ENCODE results near the gene UBE2H. TPM values are rescaled to one million over a fixed set of nuclear protein-coding genes. Genes with fewer than 3 reads are reported as not detected.

Gene UBE2H
- total RNA-seq, 1 experiment from 2014 or later: 128 TPM

- BruUV-seq (replicated peaks): no TSS peak
- Mint-ChIP-seq H3K4me1 (ENCODE audit: insufficient read depth, unreplicated experiment) (peaks cover 17% of the 10 kb centered on the region), H3K4me3 (ENCODE audit: unreplicated experiment) (no peak overlapping the region), H3K9me3 (ENCODE audit: unreplicated experiment) (no peaks in the 10 kb centered on the region), H3K36me3 (ENCODE audit: insufficient read depth, unreplicated experiment) (peaks cover 40% of the 10 kb centered on the region), H3K27ac (ENCODE audit: low read depth, unreplicated experiment) (no peak overlapping the region), H3K27me3 (ENCODE audit: insufficient read depth, unreplicated experiment) (no peaks in the 10 kb centered on the region)
- TF ChIP-seq CTCF (IDR thresholded peaks at IDR 0.05; ENCODE audit: unreplicated experiment): no peak
- intact Hi-C loops (cut with micrococcal nuclease): no loop called here
- DNase-seq (ENCODE audit: unreplicated experiment): no peak
- CTCF ChIA-PET: interaction anchor here (0.7 kb wide), 1 partner anchor 104 kb away, joined by 3 read pairs; no protein-coding TSS in a partner anchor
- POLR2A ChIA-PET: interaction anchor here (0.8 to 1.5 kb wide), 4 partner anchors 11 to 43 kb away, joined by 3 to 4 read pairs (median 4); no protein-coding TSS in a partner anchor
Measured at GRCh38 chr7:129907122-129907736, 45.5 kb downstream of the UBE2H start.

- ChIA-PET CTCF (interaction anchor here (0.7 kb wide), 1 partner anchor 104 kb away, joined by 3 read pairs; no protein-coding TSS in a partner anchor), POLR2A (interaction anchor here (1.0 kb wide), 1 partner anchor 44 kb away, joined by 3 read pairs; no protein-coding TSS in a partner anchor)
- no peak for TF ChIP-seq CTCF (IDR thresholded peaks at IDR 0.05; ENCODE audit: unreplicated experiment)
- Mint-ChIP-seq H3K4me1 (ENCODE audit: insufficient read depth, unreplicated experiment) (peaks cover 17% of the 10 kb centered on the region), H3K27me3 (ENCODE audit: insufficient read depth, unreplicated experiment) (no peaks in the 10 kb centered on the region), H3K4me3 (ENCODE audit: unreplicated experiment) (no peak overlapping the region), H3K27ac (ENCODE audit: low read depth, unreplicated experiment) (no peak overlapping the region), H3K36me3 (ENCODE audit: insufficient read depth, unreplicated experiment) (peaks cover 41% of the 10 kb centered on the region), H3K9me3 (ENCODE audit: unreplicated experiment) (no peaks in the 10 kb centered on the region)
- DNase-seq (ENCODE audit: unreplicated experiment): no peak
- intact Hi-C loops (cut with micrococcal nuclease): no loop called here
- no TSS peak for BruUV-seq (replicated peaks)
Measured at GRCh38 chr7:129906700-129907099, 46.1 kb downstream of the UBE2H start.

GRCh38 chr7:129903935-129904334 is 48.8 kb downstream of the UBE2H start:
- Mint-ChIP-seq H3K27me3 (ENCODE audit: insufficient read depth, unreplicated experiment) (no peaks in the 10 kb centered on the region), H3K4me1 (ENCODE audit: insufficient read depth, unreplicated experiment) (peaks cover 24% of the 10 kb centered on the region), H3K27ac (ENCODE audit: low read depth, unreplicated experiment) (no peak overlapping the region), H3K9me3 (ENCODE audit: unreplicated experiment) (no peaks in the 10 kb centered on the region), H3K36me3 (ENCODE audit: insufficient read depth, unreplicated experiment) (peaks cover 45% of the 10 kb centered on the region), H3K4me3 (ENCODE audit: unreplicated experiment) (no peak overlapping the region)
- no TSS peak for BruUV-seq (replicated peaks)
- intact Hi-C loops (cut with micrococcal nuclease): no loop called here
- POLR2A ChIA-PET: interaction anchor here (0.6 to 3.0 kb wide), 5 partner anchors 8 to 48 kb away, joined by 3 to 9 read pairs (median 5); no protein-coding TSS in a partner anchor
- CTCF ChIA-PET: interaction anchor here (1.5 kb wide), 1 partner anchor 107 kb away, joined by 6 read pairs; no protein-coding TSS in a partner anchor
- no peak for TF ChIP-seq CTCF (IDR thresholded peaks at IDR 0.05; ENCODE audit: unreplicated experiment)
- DNase-seq (ENCODE audit: unreplicated experiment): no peak

- Mint-ChIP-seq H3K4me3 (ENCODE audit: unreplicated experiment) (no peak overlapping the region), H3K4me1 (ENCODE audit: insufficient read depth, unreplicated experiment) (peaks cover 33% of the 10 kb centered on the region), H3K27ac (ENCODE audit: low read depth, unreplicated experiment) (no peak overlapping the region), H3K36me3 (ENCODE audit: insufficient read depth, unreplicated experiment) (peaks cover 46% of the 10 kb centered on the region), H3K27me3 (ENCODE audit: insufficient read depth, unreplicated experiment) (no peaks in the 10 kb centered on the region), H3K9me3 (ENCODE audit: unreplicated experiment) (no peaks in the 10 kb centered on the region)
- TF ChIP-seq CTCF (IDR thresholded peaks at IDR 0.05; ENCODE audit: unreplicated experiment): no peak
- ChIA-PET CTCF (interaction anchor here (0.6 to 1.2 kb wide), 2 partner anchors 28 to 83 kb away, joined by 3 to 5 read pairs; no protein-coding TSS in a partner anchor), POLR2A (interaction anchor here (1.3 to 3.0 kb wide), 4 partner anchors 7 to 49 kb away, joined by 3 to 9 read pairs (median 6); no protein-coding TSS in a partner anchor)
- no TSS peak for BruUV-seq (replicated peaks)
- DNase-seq (ENCODE audit: unreplicated experiment): no peak
- intact Hi-C loops (cut with micrococcal nuclease): no loop called here
Measured at GRCh38 chr7:129902788-129903422, 49.9 kb downstream of the UBE2H start.
